Gastrocnemius medialis (tissue), 4 donors: ENCODE results near the gene CEP83.

ENCODE experiments used
- CTCF ChIP-seq, 5 experiments: fragments of 450-650 bp in 3 of 5; fragments of 200-600 bp in 2 of 5; sonication (generic) in 2 of 5; IDR thresholded peaks in 4 of 5; conservative IDR thresholded peaks in 1 of 5; 1 replicate in 4 of 5; 2 replicates in 1 of 5; pipeline ENCODE4 v1.5.1; 2016 to 2019; ENCODE audit warnings: antibody characterized with exemption in 5 of 5, mild to moderate bottlenecking in 3 of 5, moderate library complexity in 3 of 5
- POLR2A ChIP-seq, 2 donors: fragments of 450-650 bp; IDR thresholded peaks; one replicate each; pipeline ENCODE4 v1.6.1; 2017; ENCODE audit warnings: antibody characterized with exemption in 2 of 2, mild to moderate bottlenecking in 2 of 2, moderate library complexity in 2 of 2

DNA sequence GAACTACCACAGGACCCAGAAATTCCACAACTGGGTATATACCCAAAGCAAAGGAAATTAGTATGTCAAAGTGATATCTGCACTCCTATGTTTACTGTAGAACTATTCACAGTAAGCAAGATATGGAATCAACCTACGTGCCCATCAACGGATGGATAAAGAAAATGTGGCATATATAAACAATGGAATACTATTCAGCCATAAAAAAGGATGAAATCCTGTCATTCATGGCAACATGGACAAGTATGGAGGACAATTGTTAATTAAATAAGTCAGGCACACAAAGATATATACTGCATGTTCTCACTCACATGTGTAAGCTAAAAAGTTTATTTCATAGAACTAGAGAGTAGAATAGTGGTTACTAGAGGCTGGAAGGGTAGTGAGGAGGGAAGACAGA is 97.0 kb downstream of the CEP83 start:
- TF ChIP-seq CTCF (IDR thresholded peaks at IDR 0.05 in 4 of 5, conservative IDR thresholded peaks at IDR 0.05 in 1 of 5) (no peak), POLR2A (IDR thresholded peaks at IDR 0.05) (no peak)
